Liver (tissue), 9 donors: ENCODE measurements around the gene STK33. TPM values are rescaled to one million over a fixed set of nuclear protein-coding genes. Genes with fewer than 3 reads are reported as not detected.

Source experiments
- DNase-seq: peaks from one replicate; pipeline ENCODE4 v3.0.0-alpha.2; 2017; ENCODE audit warnings: low spot score
- H3K27ac ChIP-seq, 2 donors: one replicate each; pipeline ENCODE4 v1.7.0; 2013; ENCODE audit warnings: inconsistent platforms in 2 of 2, low read length in 2 of 2, control low read depth in 1 of 2, low read depth in 1 of 2, mild to moderate bottlenecking in 1 of 2
- H3K27me3 ChIP-seq, 4 donors: one replicate each; pipeline versions ENCODE4 v1.6.1 to v1.7.0; 2013; ENCODE audit warnings: low read length in 3 of 4, inconsistent platforms in 1 of 4, mild to moderate bottlenecking in 1 of 4, moderate library complexity in 1 of 4; ENCODE audit not compliant: control insufficient read depth in 4 of 4, insufficient read depth in 4 of 4
- H3K36me3 ChIP-seq, 4 donors: one replicate each; pipeline versions ENCODE4 v1.6.1 to v1.7.0; 2013; ENCODE audit warnings: low read length in 3 of 4, mild to moderate bottlenecking in 3 of 4, low read depth in 1 of 4, moderate library complexity in 1 of 4; ENCODE audit not compliant: control insufficient read depth in 4 of 4, insufficient read depth in 3 of 4
- H3K4me1 ChIP-seq, 4 donors: one replicate each; pipeline versions ENCODE4 v1.6.1 to v1.7.0; 2013; ENCODE audit warnings: low read length in 3 of 4, mild to moderate bottlenecking in 3 of 4, moderate library complexity in 1 of 4; ENCODE audit not compliant: control insufficient read depth in 4 of 4, insufficient read depth in 4 of 4
- H3K4me3 ChIP-seq, 3 donors: one replicate each; pipeline versions ENCODE4 v1.6.1 to v1.7.0; 2013; ENCODE audit warnings: low read length in 3 of 3, control low read depth in 1 of 3, low read depth in 1 of 3, mild to moderate bottlenecking in 1 of 3
- H3K9ac ChIP-seq, 2 donors: one replicate each; pipeline ENCODE4 v1.7.0; 2013; ENCODE audit warnings: low read length in 2 of 2, mild to moderate bottlenecking in 2 of 2, moderate library complexity in 2 of 2, control low read depth in 1 of 2, low read depth in 1 of 2
- H3K9me3 ChIP-seq, 4 donors: one replicate each; pipeline versions ENCODE4 v1.6.1 to v1.7.0; 2013; ENCODE audit warnings: low read length in 3 of 4; ENCODE audit not compliant: control insufficient read depth in 4 of 4
- ATF3 ChIP-seq: IDR thresholded peaks from 2 replicates; pipeline ENCODE4 v1.6.1; 2016; ENCODE audit warnings: antibody characterized with exemption
- CTCF ChIP-seq: fragments of 150-350 bp; IDR thresholded peaks from 2 replicates; pipeline ENCODE4 v1.5.1; 2017; ENCODE audit warnings: improper control_type of control experiment, low read depth, low read length; ENCODE audit not compliant: missing input control
- EGR1 ChIP-seq, 2 donors: IDR thresholded peaks; 2 replicates each; pipeline ENCODE4 v1.6.1; 2016 to 2018; ENCODE audit warnings: antibody characterized with exemption in 2 of 2, low read depth in 2 of 2
- FOXA1 ChIP-seq: IDR thresholded peaks from 2 replicates; pipeline ENCODE4 v1.6.1; 2016; ENCODE audit warnings: antibody characterized with exemption
- FOXA2 ChIP-seq: IDR thresholded peaks from 2 replicates; pipeline ENCODE4 v1.6.1; 2016; ENCODE audit warnings: antibody characterized with exemption
- GABPA ChIP-seq, 2 donors: IDR thresholded peaks in 1 of 2; conservative IDR thresholded peaks in 1 of 2; 2 replicates each; pipeline ENCODE4 v1.6.1; 2016; ENCODE audit warnings: antibody characterized with exemption in 2 of 2, mild to moderate bottlenecking in 1 of 2, moderate library complexity in 1 of 2
- HNF4A ChIP-seq, 2 donors: conservative IDR thresholded peaks; 2 replicates each; pipeline ENCODE4 v1.6.1; 2016; ENCODE audit warnings: antibody characterized with exemption in 2 of 2, mild to moderate bottlenecking in 2 of 2
- JUND ChIP-seq, 2 donors: IDR thresholded peaks; 2 replicates each; pipeline ENCODE4 v1.6.1; 2016; ENCODE audit warnings: antibody characterized with exemption in 2 of 2
- MAX ChIP-seq: IDR thresholded peaks from 2 replicates; pipeline ENCODE4 v1.6.1; 2016; ENCODE audit warnings: antibody characterized with exemption
- NR2F2 ChIP-seq: IDR thresholded peaks from 2 replicates; pipeline ENCODE4 v1.6.1; 2016; ENCODE audit warnings: antibody characterized with exemption
- RAD21 ChIP-seq, 2 donors: IDR thresholded peaks; 2 replicates each; pipeline ENCODE4 v1.6.1; 2016; ENCODE audit warnings: antibody characterized with exemption in 2 of 2, mild to moderate bottlenecking in 2 of 2
- REST ChIP-seq: IDR thresholded peaks from 2 replicates; pipeline ENCODE4 v1.6.1; 2016; ENCODE audit warnings: antibody characterized with exemption, mild to moderate bottlenecking
- RXRA ChIP-seq, 2 donors: IDR thresholded peaks; 2 replicates each; pipeline ENCODE4 v1.6.1; 2017 to 2018; ENCODE audit warnings: antibody characterized with exemption in 2 of 2, mild to moderate bottlenecking in 1 of 2
- SP1 ChIP-seq: IDR thresholded peaks from 2 replicates; pipeline ENCODE4 v1.6.1; 2018; ENCODE audit warnings: antibody characterized with exemption, mild to moderate bottlenecking
- TAF1 ChIP-seq: conservative IDR thresholded peaks from 2 replicates; pipeline ENCODE4 v1.6.1; 2016; ENCODE audit warnings: antibody characterized with exemption, mild to moderate bottlenecking
- YY1 ChIP-seq: IDR thresholded peaks from 2 replicates; pipeline ENCODE4 v1.6.1; 2016; ENCODE audit warnings: antibody characterized with exemption, mild to moderate bottlenecking
- ZBTB33 ChIP-seq: IDR thresholded peaks from 2 replicates; pipeline ENCODE4 v1.6.1; 2016; ENCODE audit warnings: antibody characterized with exemption
- WGBS: extraction: QIAGEN DNeasy Blood & Tissue Kit; methylation state at CpG from one replicate; pipeline ENCODE4 v1.1.7; 2013; 5-methylcytosine and 5-hydroxymethylcytosine counted together
- polyA plus RNA-seq, 2 donors: library from polyadenylated mRNA; stranded (reverse) in 1 of 2; unstranded in 1 of 2; fragments of 200-250 nt in 1 of 2; fragments of >200 nt in 1 of 2; fragmentation: Nextera tagmentation in 1 of 2; extraction: Ambion mirVana in 1 of 2; gene quantifications; one replicate each; pipeline versions ENCODE4 v1.2.1 to v1.2.3, GENCODE V29; 2013 to 2015
- total RNA-seq, 2 donors: library from RNA; depleted of rRNA; stranded (reverse); fragments of >200 nt; gene quantifications; one replicate each; pipeline ENCODE4 v1.2.3, GENCODE V29; 2014
- donor health status: healthy.
- donor health status: healthy.
- donor health status: healthy.
- donor health status: healthy.
- donor health status: healthy.

STK33 gene
- total and polyA plus RNA-seq, 4 donors = 0.09 to 1.1 (median 0.52) TPM

GRCh38 chr11:8381871-8382396, 212.1 kb downstream of the STK33 start (continued):
- TF ChIP-seq YY1 (no peak), CTCF (no peak), FOXA2 (no peak)

- H3K4me3 ChIP-seq = no peak overlapping the region
- no peaks in the 10 kb centered on the region for H3K27me3 ChIP-seq
- H3K9me3 ChIP-seq = no peaks in the 10 kb centered on the region
- no peak overlapping the region for H3K9ac ChIP-seq
- no peaks in the 10 kb centered on the region for H3K36me3 ChIP-seq
- no peak for DNase-seq
- TF ChIP-seq SP1 (no peak), MAX (no peak), ATF3 (no peak), TAF1 (no peak), YY1 (no peak), RAD21 (IDR thresholded peaks at IDR 0.05) (no peak), EGR1 (IDR thresholded peaks at IDR 0.05; ENCODE audit: low read depth in 2 of 2) (no peak), REST (no peak), NR2F2 (no peak)
- 83% methylated on average over 6 of the region's 6 CpGs for WGBS
- no peaks in the 10 kb centered on the region for H3K4me1 ChIP-seq
- H3K27ac ChIP-seq = no peak overlapping the region
Observed at GRCh38 chr11:8381343-8381742, 212.7 kb downstream of the STK33 start.

- Histone ChIP-seq H3K27ac (no peak overlapping the region), H3K36me3 (no peaks in the 10 kb centered on the region), H3K4me1 (no peaks in the 10 kb centered on the region), H3K9me3 (no peaks in the 10 kb centered on the region), H3K9ac (no peak overlapping the region), H3K4me3 (no peak overlapping the region), H3K27me3 (peaks cover 0 to 5% (median 0%) of the 10 kb centered on the region in 4 donors)
- WGBS = 67% methylated on average over 4 of the region's 4 CpGs
- TF ChIP-seq ZBTB33 (no peak), RAD21 (IDR thresholded peaks at IDR 0.05) (no peak), MAX (no peak), GABPA (IDR thresholded peaks at IDR 0.05 in 1 of 2, conservative IDR thresholded peaks at IDR 0.05 in 1 of 2) (no peak), JUND (IDR thresholded peaks at IDR 0.05) (no peak), NR2F2 (no peak), YY1 (no peak), RXRA (IDR thresholded peaks at IDR 0.05) (no peak), TAF1 (no peak), FOXA2 (no peak), ATF3 (no peak), HNF4A (conservative IDR thresholded peaks at IDR 0.05) (no peak), REST (no peak), FOXA1 (no peak), EGR1 (IDR thresholded peaks at IDR 0.05; ENCODE audit: low read depth in 2 of 2) (no peak)
- no peak for DNase-seq
Observed at GRCh38 chr11:8375932-8376331, 218.1 kb downstream of the STK33 start.
